G401 (cell line): ENCODE measurements around the gene MYO5A. TPM values are rescaled to one million over a fixed set of nuclear protein-coding genes. Genes with fewer than 3 reads are reported as not detected.

ENCODE experiments used
- total RNA-seq: library from RNA; depleted of rRNA; stranded (reverse); fragments of >200 nt; shearing (Covaris generic); gene quantifications from 2 replicates; pipeline ENCODE4 v1.2.3, GENCODE V29; 2014; rRNA removed

MYO5A gene
- total RNA-seq, 1 experiment from 2014 or later = 10.0 TPM

Other genes with a start within 250 kb of the MYO5A start
- gene MYO5C, start 233.1 kb downstream of the MYO5A start, total RNA-seq = 1.3 and 4.2 TPM in 2 replicates
- gene ARPP19, start 40.1 kb upstream of the MYO5A start, total RNA-seq = 30.8 and 60.3 TPM in 2 replicates
- gene ATOSA, start 150.5 kb upstream of the MYO5A start, total RNA-seq = 5.8 and 10.0 TPM in 2 replicates